ENCODE results near the gene DDR1.

DNA sequence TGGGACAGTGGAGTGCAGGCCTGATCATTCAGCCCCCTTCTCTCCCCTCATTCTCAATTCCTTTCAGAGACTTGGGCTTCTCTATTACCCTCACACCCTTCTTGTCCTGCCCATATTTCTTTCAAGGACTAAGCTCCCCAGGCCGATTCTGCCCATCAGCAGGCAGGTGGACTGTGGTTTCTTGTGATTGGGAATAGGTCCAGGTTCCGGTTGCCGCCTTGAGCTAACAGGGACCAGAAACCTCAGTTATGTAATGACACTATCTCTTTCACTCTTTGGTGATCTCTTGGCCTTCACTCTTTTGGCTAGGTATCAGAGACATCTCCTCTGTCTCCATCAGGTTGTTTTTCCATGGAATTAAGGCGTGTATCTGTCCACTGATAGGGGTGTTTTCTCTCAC, 62.9 kb downstream of the DDR1 start:
- TF ChIP-seq, protein P1, sequence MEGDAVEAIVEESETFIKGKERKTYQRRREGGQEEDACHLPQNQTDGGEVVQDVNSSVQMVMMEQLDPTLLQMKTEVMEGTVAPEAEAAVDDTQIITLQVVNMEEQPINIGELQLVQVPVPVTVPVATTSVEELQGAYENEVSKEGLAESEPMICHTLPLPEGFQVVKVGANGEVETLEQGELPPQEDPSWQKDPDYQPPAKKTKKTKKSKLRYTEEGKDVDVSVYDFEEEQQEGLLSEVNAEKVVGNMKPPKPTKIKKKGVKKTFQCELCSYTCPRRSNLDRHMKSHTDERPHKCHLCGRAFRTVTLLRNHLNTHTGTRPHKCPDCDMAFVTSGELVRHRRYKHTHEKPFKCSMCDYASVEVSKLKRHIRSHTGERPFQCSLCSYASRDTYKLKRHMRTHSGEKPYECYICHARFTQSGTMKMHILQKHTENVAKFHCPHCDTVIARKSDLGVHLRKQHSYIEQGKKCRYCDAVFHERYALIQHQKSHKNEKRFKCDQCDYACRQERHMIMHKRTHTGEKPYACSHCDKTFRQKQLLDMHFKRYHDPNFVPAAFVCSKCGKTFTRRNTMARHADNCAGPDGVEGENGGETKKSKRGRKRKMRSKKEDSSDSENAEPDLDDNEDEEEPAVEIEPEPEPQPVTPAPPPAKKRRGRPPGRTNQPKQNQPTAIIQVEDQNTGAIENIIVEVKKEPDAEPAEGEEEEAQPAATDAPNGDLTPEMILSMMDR (IDR thresholded peaks at IDR 0.05), result no peak
- TF ChIP-seq POLR2AphosphoS5 (IDR thresholded peaks at IDR 0.05; ENCODE audit: low read depth, low read length), result no peak
- TF ChIP-seq, protein P2, sequence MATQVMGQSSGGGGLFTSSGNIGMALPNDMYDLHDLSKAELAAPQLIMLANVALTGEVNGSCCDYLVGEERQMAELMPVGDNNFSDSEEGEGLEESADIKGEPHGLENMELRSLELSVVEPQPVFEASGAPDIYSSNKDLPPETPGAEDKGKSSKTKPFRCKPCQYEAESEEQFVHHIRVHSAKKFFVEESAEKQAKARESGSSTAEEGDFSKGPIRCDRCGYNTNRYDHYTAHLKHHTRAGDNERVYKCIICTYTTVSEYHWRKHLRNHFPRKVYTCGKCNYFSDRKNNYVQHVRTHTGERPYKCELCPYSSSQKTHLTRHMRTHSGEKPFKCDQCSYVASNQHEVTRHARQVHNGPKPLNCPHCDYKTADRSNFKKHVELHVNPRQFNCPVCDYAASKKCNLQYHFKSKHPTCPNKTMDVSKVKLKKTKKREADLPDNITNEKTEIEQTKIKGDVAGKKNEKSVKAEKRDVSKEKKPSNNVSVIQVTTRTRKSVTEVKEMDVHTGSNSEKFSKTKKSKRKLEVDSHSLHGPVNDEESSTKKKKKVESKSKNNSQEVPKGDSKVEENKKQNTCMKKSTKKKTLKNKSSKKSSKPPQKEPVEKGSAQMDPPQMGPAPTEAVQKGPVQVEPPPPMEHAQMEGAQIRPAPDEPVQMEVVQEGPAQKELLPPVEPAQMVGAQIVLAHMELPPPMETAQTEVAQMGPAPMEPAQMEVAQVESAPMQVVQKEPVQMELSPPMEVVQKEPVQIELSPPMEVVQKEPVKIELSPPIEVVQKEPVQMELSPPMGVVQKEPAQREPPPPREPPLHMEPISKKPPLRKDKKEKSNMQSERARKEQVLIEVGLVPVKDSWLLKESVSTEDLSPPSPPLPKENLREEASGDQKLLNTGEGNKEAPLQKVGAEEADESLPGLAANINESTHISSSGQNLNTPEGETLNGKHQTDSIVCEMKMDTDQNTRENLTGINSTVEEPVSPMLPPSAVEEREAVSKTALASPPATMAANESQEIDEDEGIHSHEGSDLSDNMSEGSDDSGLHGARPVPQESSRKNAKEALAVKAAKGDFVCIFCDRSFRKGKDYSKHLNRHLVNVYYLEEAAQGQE (IDR thresholded peaks at IDR 0.05; ENCODE audit: insufficient read depth in 1 of 2, low read depth in 2 of 2, low read length in 1 of 2), result no peak
- no peak for TF ChIP-seq TCF7L2 (IDR thresholded peaks at IDR 0.05; ENCODE audit: low read depth, low read length)

Data from Panc1 (cell line).